HG03521 (cell line): ENCODE data around the gene TPD52L1.
"Not testable (repeated sequence)": the region's sequence is repeated elsewhere in the genome, so short reads cannot be mapped to it uniquely, and the experiment has no call there.

Experiments used
- ATAC-seq: cut with Tn5 transposase; IDR thresholded peaks from one replicate; pipeline ENCODE4 v1.9.1; 2021; ENCODE audit warnings: mild to moderate bottlenecking, moderate library complexity; ENCODE audit not compliant: unreplicated experiment

The TPD52L1 gene

GRCh38 chr6:125268765-125269164, 115.2 kb downstream of the TPD52L1 start:
- ATAC-seq = no peak

- ATAC-seq = no peak
Observed at GRCh38 chr6:125269328-125269985, 115.9 kb downstream of the TPD52L1 start.

- no peak for ATAC-seq
Observed at GRCh38 chr6:125270380-125270779, 116.8 kb downstream of the TPD52L1 start.

GRCh38 chr6:125271486-125272159, 118.0 kb downstream of the TPD52L1 start:
- ATAC-seq = no peak

GRCh38 chr6:125273251-125273650, 119.7 kb downstream of the TPD52L1 start:
- no peak for ATAC-seq

GRCh38 chr6:125273965-125274364, 120.4 kb downstream of the TPD52L1 start:
- ATAC-seq = no peak

GRCh38 chr6:125274935-125275334, 121.4 kb downstream of the TPD52L1 start:
- no peak for ATAC-seq

- ATAC-seq = no peak
Observed at GRCh38 chr6:125275779-125276178, 122.2 kb downstream of the TPD52L1 start.

- ATAC-seq = no peak
Observed at GRCh38 chr6:125277838-125278237, 124.3 kb downstream of the TPD52L1 start.

GRCh38 chr6:125279961-125280360, 126.4 kb downstream of the TPD52L1 start:
- ATAC-seq = no peak

GRCh38 chr6:125280370-125281035, 126.9 kb downstream of the TPD52L1 start:
- not testable (repeated sequence) for ATAC-seq

GRCh38 chr6:125282470-125282869, 128.9 kb downstream of the TPD52L1 start:
- ATAC-seq = not testable (repeated sequence)

- no peak for ATAC-seq
Observed at GRCh38 chr6:125285353-125285752, 131.8 kb downstream of the TPD52L1 start.

- no peak for ATAC-seq
Observed at GRCh38 chr6:125285936-125286335, 132.4 kb downstream of the TPD52L1 start.

GRCh38 chr6:125287718-125288117, 134.1 kb downstream of the TPD52L1 start:
- ATAC-seq = no peak

- ATAC-seq = no peak
Observed at GRCh38 chr6:125293587-125293986, 140.0 kb downstream of the TPD52L1 start.

- no peak for ATAC-seq
Observed at GRCh38 chr6:125294036-125294435, 140.5 kb downstream of the TPD52L1 start.

GRCh38 chr6:125294925-125295324, 141.4 kb downstream of the TPD52L1 start:
- ATAC-seq = no peak

GRCh38 chr6:125296471-125296870, 142.9 kb downstream of the TPD52L1 start:
- no peak for ATAC-seq

- no peak for ATAC-seq
Observed at GRCh38 chr6:125299257-125299656, 145.7 kb downstream of the TPD52L1 start.

GRCh38 chr6:125300992-125301434, 147.4 kb downstream of the TPD52L1 start:
- ATAC-seq = no peak
